ENCODE data around the gene PRAMEF7.
"Not testable (repeated sequence)": the region's sequence is repeated elsewhere in the genome, so short reads cannot be mapped to it uniquely, and the experiment has no call there.

The PRAMEF7 gene

DNA sequence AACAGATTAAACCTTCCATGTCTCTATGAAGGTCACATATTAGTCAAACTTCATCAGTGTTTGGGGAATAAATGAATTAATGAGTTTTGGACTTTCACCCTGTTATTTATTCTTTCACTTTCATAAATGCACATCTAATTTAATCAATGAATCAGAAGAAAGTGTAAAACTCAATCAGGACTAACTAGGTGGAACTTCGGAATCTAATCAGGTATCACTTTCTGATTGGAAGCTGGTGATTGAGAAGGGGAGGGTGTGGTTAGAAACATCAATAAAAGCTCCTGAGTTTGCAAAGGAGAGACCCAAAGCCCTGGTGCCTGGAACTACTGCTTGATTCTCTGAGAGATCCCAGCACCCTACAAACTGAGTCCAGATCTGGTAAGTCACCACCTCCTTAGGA is at the start of gene PRAMEF7:
Gene PRAMEF7 (plus strand): TSS at position 301 of the 400 bp plus-strand sequence. CDS start 1,083 bp downstream, outside the sequence.
- DNase-seq, result not testable (repeated sequence)

DNA sequence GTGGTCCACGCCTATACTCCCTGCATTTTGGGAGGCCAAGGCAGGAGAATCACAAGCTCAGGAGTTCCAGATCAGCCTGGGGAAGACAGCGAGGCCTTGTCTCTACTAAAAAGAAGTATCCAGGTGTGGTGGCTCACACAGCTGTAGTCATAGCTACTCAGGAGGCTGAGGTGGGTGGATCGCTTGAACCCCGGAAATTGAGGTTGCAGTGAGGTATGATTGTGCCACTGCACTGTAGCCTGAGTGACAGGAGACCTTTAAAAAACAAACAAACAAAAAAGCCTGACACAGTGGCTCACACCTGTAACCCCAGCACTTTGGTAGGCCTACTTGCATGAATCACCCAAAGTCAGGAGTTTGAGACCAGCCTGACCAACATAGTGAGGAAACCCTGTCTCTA is 38.0 kb upstream of the PRAMEF7 start:
- DNase-seq, result not testable (repeated sequence)

DNA sequence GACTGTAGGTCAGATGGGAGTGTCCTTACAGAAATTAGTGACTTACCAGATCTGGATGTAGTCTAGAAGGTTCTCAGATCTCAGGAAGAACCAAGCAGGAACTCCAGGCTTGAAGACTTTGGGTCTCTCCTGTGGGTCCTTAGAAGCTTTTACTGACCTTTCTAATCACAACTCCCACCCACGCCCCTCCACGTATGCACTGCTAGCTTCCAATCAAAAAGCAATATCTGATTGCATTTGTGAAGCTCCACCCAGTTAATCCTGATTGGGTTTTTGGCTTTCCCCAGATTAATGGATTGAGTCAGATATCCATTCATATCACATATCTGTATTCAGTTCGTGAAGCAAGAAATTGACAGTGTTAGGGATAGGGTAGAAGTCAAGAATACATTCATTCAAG is 30.3 kb upstream of the PRAMEF7 start, which contains the start of gene PRAMEF4:
Gene PRAMEF4 (minus strand): TSS at position 101 of the 400 bp plus-strand sequence. CDS start 2,807 bp downstream, outside the sequence.
- DNase-seq, result not testable (repeated sequence)

DNA sequence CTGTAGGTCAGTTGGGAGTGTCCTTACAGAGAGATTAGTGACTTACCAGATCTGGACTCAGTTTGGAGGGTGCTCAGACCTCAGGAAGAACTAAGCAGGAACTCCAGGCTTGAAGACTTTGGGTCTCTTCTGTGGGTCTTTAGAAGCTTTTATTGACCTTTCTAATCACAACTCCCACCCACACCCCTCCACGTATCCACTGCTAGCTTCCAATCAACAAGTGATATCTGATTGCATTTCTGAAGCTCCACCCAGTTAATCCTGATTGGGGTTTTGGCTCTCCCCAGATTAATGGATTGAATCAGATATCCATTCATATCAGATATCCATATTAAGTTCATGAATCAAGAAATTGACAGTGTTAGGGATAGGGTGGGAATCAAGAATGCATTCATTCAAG is 18.2 kb upstream of the PRAMEF7 start, which contains the start of gene PRAMEF10:
Gene PRAMEF10 (minus strand): TSS at position 101 of the 400 bp plus-strand sequence. CDS start 2,423 bp downstream, outside the sequence.
- DNase-seq, result not testable (repeated sequence)

DNA sequence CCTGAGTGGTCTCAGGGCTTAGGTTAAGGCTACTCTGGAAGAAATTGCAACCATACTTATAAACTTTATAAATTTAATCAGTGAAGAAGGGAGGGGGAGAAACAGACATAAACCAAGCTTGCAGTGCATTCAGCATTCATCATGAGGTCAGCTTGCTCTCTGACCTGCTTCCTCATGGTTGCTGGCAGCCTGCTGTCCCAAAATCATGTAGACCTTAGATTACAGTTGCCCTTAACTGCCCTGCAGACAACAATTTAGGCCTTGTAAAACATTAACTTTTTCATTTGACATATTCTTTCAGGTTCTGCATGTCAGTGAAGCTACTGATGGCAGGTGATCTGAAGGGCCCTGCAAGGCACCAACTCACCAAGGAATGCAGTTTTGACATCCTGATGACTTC is 17.2 kb upstream of the PRAMEF7 start:
- not testable (repeated sequence) for DNase-seq

DNA sequence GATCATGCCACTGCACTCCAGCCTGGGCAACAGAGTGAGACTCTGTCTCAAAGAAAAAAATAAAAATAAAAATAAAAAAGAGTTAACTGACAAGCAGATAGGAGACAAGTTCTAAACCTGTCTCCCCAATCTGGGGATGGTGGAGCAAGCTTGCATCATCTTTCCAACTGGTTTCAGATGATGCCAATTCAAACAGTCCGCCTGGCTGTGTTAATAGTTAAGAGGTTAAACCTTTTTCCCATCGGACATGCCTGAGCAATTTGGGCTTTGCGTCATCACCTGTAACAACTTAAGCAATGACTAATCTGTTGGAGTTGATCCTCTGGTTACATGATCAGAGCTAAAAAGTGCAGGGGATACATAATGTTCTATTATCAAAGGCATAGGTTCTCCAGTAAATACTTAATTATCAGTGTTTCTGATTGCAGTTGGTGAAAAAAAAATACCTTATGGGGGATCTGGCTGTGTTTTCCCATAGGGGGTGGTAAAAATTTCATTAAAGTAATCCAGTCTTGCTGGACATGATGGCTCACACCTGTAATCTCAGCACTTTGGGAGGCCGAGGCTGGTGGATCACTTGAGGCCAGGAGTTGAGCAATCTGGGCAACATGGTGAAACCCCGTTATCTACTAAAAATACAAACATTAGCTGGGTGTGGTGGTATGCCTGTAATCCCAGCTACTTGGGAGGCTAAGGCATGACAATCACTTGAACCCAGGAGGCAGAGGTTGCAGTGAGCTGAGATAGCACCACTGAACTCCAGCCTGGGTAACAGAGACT is 12.4 kb upstream of the PRAMEF7 start:
- DNase-seq, result not testable (repeated sequence)

DNA sequence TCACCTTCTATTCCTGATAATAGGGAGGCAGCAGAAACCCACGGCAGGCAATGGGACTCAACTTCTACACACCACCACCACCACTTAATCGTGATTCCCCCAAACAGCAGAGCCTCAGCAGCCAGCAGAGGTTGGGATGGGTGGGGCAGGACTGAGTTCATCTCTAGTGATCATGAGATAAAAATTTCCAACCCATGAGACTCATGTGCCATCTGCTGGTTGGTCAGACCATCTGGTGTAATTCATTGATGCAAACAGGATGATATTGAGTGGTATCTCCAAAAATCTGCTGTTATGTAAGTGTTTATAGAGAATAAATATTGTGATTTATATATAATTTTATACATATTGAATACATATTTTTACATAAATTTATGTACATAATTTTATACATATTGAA is 5.3 kb downstream of the PRAMEF7 start:
- DNase-seq, result not testable (repeated sequence)

DNA sequence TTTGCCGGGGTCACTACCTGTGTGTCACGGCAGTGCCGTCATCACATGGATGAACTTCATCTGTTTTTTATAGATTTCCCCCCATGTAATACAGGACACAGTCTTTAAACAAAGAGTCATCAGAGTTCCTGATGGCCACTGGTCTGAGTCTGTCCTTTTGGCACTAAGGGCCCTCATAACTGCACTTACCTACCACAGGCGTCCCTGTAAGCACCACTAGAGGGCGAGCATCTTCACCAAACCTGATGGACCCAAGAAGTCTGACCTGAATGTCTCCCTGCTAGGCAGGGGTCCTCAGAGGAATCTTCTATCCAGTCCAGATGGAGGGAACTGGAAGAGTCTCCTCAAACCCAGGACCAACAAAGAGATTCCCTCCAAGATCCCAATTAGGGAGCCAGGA is 8.0 kb downstream of the PRAMEF7 start:
- not testable (repeated sequence) for DNase-seq

DNA sequence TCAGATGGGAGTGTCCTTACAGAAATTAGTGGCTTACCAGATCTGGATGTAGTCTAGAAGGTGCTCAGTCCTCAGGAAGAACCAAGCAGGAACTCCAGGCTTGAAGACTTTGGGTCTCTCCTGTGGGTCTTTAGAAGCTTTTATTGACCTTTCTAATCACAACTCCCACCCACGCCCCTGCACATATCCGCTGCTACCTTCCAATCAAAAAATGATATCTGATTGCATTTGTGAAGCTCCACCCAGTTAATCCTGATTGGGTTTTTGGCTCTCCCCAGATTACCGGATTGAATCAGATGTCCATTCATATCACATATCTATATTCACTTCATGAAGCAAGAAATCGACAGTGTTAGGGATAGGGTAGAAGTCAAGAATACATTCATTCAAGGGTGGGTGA is 31.1 kb downstream of the PRAMEF7 start, which contains the start of gene PRAMEF6:
Gene PRAMEF6 (minus strand): TSS at position 101 of the 400 bp plus-strand sequence. CDS start 5,062 bp downstream, outside the sequence.
- not testable (repeated sequence) for DNase-seq
